ENCODE data around the gene TIMP2.

GRCh38 chr17:78829477-78829876, 95.7 kb downstream of the TIMP2 start:
- TF ChIP-seq EZH2 (IDR thresholded peaks at IDR 0.05; ENCODE audit: insufficient read depth, poor library complexity, severe bottlenecking): no peak
- no peak for TF ChIP-seq EZH2phosphoT487 (IDR thresholded peaks at IDR 0.05; ENCODE audit: insufficient read depth, low read depth)

Data from GM23248 (cell line).